NCI-H345 treated with DMSO at 0.1 percent for 48 hours (cell line): ENCODE results near the gene ERAP2.
"Not testable (repeated sequence)": the region's sequence is repeated elsewhere in the genome, so short reads cannot be mapped to it uniquely, and the experiment has no call there.

Experiments used
- DNase-seq: peaks from one replicate; lab custom pipeline; 2025; ENCODE audit not compliant: unreplicated experiment; lab: John Stamatoyannopoulos, UW

ERAP2 gene

GRCh38 chr5:96931037-96931436 is 54.7 kb downstream of the ERAP2 start:
- DNase-seq = not testable (repeated sequence)

GRCh38 chr5:96931605-96932004 is 55.3 kb downstream of the ERAP2 start:
- no peak for DNase-seq

GRCh38 chr5:96932026-96932425 is 55.7 kb downstream of the ERAP2 start:
- DNase-seq = no peak

- no peak for DNase-seq
Observed at GRCh38 chr5:96933764-96934707, 57.7 kb downstream of the ERAP2 start.

- DNase-seq = peak; percentile 80
Observed at GRCh38 chr5:96934708-96935558, 58.6 kb downstream of the ERAP2 start.

- DNase-seq = peak; percentile 93
Observed at GRCh38 chr5:96935559-96936430, 59.5 kb downstream of the ERAP2 start, which contains the start of gene LNPEP. Gene LNPEP, plus strand, starts transcription at chr5:96936080. Its CDS starts 76 bp downstream, at chr5:96936156.

- no peak for DNase-seq
Observed at GRCh38 chr5:96936431-96937320, 60.4 kb downstream of the ERAP2 start.

- no peak for DNase-seq
Observed at GRCh38 chr5:96940586-96940985, 64.3 kb downstream of the ERAP2 start.

GRCh38 chr5:96941140-96941539 is 64.8 kb downstream of the ERAP2 start:
- DNase-seq = no peak

- no peak for DNase-seq
Observed at GRCh38 chr5:96942078-96942477, 65.8 kb downstream of the ERAP2 start.

GRCh38 chr5:96942911-96943310 is 66.6 kb downstream of the ERAP2 start:
- no peak for DNase-seq

GRCh38 chr5:96943799-96944198 is 67.5 kb downstream of the ERAP2 start:
- no peak for DNase-seq

GRCh38 chr5:96945144-96945897 is 69.0 kb downstream of the ERAP2 start:
- DNase-seq = no peak

GRCh38 chr5:96946381-96946780 is 70.1 kb downstream of the ERAP2 start:
- DNase-seq = no peak

GRCh38 chr5:96952118-96952750 is 75.9 kb downstream of the ERAP2 start:
- no peak for DNase-seq

- no peak for DNase-seq
Observed at GRCh38 chr5:96952974-96953730, 76.9 kb downstream of the ERAP2 start.

GRCh38 chr5:96957254-96958049 is 81.2 kb downstream of the ERAP2 start:
- DNase-seq = no peak
